ENCODE measurements around the gene CYS1.
A peak's percentile ranks its signal among the peaks of the same experiment; 100 is the strongest.
"Not testable (repeated sequence)": the region's sequence is repeated elsewhere in the genome, so short reads cannot be mapped to it uniquely, and the experiment has no call there.

Gene CYS1

GRCh38 chr2:10094271-10094814, 14.1 kb upstream of the CYS1 start:
- peak; percentile 83 for DNase-seq (ENCODE audit: low spot score)

- DNase-seq (ENCODE audit: low spot score), result not testable (repeated sequence)
Observed at GRCh38 chr2:10091889-10092244, 11.7 kb upstream of the CYS1 start.

GRCh38 chr2:10091182-10091888, 11.1 kb upstream of the CYS1 start:
- DNase-seq (ENCODE audit: low spot score), result no peak

DNA sequence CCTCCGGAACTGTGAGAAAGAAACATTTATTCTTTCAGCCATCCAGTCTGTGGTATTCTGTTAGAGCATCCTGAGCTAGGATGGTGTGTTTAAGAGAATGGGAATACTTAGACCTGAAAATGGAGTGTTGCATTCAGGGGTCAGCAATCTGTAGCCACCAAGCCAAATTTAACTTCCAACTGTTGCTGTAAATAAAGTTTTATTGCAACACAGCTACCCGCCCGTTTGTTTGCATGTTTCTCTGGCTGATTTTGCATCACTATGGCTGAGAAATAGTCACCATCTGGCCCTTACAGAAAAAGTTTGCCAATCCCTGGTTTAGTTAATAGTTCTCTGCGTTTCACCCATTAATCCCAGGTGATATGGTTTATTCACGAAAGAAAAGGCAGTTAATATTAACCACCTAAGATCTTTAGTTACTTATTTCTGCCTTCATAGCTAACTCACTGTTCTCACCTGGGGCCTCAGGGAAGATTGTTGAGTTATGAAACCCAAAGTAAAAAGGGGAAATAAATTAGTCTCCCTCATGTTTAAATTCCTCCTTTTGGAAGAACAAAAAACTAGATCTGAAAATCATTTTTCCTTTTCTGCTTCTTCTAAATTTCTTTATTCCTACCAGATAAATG, 9.5 kb upstream of the CYS1 start:
- no peak for DNase-seq (ENCODE audit: low spot score)

DNA sequence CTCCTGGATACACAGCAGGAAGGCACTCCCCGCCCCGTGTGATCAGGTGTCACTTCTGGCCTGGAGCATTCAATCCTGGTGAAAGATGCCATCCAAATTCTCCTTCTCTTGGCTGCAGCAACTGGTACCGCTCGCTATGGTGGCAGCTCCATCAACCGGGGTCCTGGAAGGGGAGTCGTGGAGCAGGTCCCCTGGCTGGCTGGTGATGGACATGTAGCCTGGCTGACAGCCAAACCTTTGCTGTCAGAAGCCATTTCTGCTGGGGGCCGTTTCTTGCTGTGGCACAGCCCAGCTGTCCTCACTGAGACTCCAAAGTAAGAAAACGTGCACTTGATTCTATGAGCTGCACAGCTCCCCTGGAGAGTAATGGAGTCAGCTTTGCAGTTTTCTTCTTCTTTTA, 7.1 kb upstream of the CYS1 start:
- no peak for DNase-seq (ENCODE audit: low spot score)

GRCh38 chr2:10086950-10087349, 6.7 kb upstream of the CYS1 start:
- DNase-seq (ENCODE audit: low spot score), result no peak

GRCh38 chr2:10085668-10086059, 5.5 kb upstream of the CYS1 start:
- DNase-seq (ENCODE audit: low spot score), result no peak

- no peak for DNase-seq (ENCODE audit: low spot score)
Observed at GRCh38 chr2:10085043-10085667, 4.9 kb upstream of the CYS1 start.

DNA sequence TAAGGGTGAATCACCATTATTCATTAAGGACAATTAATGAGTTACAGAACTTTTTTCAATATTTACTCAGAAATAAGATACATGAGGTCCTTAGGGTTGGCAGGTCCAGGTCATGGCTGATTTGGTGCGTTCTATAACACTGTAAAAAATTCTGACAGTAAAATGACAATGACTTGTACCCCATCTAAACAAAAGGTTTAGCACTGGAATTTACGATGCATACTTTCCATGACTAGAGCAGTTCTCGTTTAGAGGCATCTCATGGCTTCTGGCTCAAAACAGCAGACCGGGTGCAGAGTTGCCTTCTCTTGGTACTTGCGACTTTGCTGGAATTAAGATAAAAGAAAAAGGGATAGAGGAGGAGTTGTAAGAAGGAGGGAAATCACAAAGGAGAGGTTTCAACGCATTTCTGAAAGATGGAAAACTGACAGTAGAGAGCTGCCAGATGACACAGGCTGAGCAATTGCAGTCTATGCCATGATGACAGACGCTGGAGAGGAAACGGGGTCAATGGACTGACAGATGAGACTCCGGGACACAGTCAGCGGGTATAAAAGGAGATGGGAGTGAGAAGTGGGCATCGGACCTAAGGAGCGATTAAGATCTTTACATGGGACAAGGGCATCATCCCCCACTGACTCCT, 4.1 kb upstream of the CYS1 start:
- no peak for DNase-seq (ENCODE audit: low spot score)

GRCh38 chr2:10083692-10084211, 3.5 kb upstream of the CYS1 start:
- DNase-seq (ENCODE audit: low spot score), result no peak

DNA sequence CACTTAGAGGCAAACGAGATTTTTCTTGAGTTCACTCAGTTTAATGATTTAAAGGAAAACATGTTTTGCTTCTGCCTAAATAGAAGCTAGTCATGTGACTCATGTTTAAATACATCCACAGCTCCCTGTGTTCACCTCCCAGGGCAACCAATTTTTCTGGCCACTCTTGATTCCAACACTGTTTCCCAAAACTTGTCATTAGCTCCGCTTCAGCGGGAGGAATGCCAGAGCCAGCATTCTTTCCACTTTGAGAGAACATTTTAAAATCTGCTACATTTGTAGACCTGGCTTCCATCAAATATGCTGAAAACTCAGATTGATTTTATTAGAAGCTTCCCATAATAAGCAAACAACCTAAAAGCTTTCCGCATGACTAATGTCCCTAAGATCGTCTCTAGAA, 2.8 kb upstream of the CYS1 start:
- no peak for DNase-seq (ENCODE audit: low spot score)

DNA sequence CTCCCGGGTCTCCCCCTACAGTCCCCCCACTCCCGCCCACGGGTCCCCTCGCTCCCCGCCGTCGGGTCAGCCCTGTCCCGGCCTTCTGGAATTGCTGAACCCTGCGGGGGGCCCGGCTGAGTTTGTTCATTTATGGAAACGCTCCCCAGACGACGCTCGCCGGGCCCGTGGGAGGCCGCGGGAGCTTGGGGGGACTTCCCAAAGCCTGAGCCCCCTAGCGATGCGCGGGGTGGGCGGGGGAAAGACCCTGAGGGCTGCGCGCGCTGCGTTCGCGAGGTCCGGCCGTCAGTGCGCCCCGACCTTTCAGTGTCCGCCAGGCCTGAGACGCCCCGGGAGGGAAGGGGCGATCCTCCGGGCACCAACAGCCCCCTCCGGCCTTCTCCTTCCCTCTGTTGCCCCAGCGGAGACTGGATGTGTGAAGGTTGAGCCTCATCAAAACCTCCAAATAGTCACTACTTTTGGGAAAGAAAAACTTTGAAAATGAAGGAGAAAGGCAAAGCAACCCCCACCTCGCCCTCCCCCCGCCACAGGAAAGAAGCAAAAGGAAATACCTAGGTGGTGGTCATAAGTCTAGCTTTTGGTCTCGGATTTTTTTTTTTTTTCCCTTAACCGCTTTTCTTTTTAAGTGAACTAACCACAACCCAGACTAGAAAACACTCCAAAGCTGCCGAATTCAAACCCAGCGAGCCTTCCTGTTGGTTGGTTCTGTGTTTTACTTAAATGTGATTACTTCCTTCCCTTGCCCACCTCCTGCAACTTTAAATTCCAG, 509 bp upstream of the CYS1 start:
- DNase-seq (ENCODE audit: low spot score), result no peak

DNA sequence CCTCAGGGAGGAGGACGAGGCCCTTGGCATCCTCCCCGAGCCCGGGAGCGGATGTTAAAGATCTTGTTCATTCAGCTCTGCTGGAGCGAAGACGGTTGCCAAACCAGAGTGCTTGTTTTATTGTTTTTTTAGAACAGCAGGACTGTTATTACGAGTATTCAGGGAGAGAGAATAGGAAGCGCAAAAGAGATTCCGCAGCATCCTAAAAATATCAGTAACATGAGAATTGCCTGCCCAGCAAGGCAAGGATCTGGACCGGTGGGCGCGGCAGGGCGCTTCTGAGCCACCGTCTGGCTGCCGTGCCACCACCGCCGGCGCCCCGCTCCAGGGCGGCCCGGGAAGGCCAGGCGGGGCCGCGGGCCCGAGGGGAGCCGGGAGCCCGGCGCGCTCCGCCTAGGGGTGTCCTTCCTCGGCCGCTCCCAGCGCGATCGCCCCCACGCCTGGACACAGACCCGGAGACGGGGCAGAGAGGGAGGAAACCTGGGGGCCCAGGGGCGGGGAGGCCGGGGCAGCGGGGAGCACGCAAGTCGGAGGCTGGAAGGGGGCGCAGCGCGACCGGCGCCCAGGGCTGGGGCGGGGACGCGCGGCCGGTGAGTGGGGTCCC, 843 bp downstream of the CYS1 start:
- no peak for DNase-seq (ENCODE audit: low spot score)

DNA sequence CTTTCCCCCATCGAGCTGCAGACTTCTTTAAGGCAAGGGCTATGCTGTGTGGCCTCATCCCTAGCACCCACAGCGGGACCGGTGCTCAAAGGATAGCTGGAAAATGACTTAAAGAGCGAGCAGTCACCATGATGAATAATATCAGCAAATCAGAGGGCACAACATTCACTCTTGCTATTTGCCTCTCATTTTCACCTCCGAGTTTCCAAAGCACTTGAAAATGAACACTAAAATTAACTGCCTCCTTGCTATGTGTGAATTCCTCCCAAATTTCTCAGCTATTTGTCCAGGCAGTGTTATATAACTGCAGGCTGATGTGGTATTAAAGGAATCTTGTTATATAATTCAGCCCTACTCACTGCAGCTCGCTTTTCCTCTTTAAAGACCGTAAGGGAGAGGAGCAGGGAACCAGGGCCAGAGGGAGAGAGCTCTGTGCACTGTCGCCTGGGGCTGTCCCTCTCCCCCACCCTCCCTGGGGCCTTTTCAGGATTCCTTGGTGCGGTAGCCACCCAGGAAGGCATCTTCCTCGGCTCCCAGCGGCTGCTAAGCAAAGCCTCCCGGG, 1.4 kb downstream of the CYS1 start:
- no peak for DNase-seq (ENCODE audit: low spot score)

- DNase-seq (ENCODE audit: low spot score), result no peak
Observed at GRCh38 chr2:10078001-10078400, 2.2 kb downstream of the CYS1 start.

- no peak for DNase-seq (ENCODE audit: low spot score)
Observed at GRCh38 chr2:10076988-10077527, 3.2 kb downstream of the CYS1 start.

GRCh38 chr2:10076511-10076910, 3.7 kb downstream of the CYS1 start:
- no peak for DNase-seq (ENCODE audit: low spot score)

- no peak for DNase-seq (ENCODE audit: low spot score)
Observed at GRCh38 chr2:10075571-10076209, 4.5 kb downstream of the CYS1 start.

DNA sequence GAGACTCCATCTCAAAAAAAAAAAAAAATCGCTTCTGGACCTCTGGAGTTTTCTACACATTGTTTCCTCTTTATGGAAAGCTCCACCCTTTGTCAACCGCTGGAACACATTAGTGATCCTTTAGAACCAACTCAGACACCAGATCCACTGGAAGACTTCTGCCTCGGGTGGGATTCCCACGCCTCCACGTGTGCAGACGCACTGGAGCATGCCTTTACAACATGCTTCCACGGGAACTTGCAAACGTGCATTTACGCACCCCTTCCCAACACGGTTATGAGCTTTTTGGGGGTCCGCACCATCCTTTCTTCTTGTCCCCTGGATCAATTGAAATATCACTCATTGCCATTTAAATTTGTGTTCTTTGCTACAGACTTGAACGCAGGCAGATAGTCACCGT, 5.1 kb downstream of the CYS1 start:
- DNase-seq (ENCODE audit: low spot score), result no peak

DNA sequence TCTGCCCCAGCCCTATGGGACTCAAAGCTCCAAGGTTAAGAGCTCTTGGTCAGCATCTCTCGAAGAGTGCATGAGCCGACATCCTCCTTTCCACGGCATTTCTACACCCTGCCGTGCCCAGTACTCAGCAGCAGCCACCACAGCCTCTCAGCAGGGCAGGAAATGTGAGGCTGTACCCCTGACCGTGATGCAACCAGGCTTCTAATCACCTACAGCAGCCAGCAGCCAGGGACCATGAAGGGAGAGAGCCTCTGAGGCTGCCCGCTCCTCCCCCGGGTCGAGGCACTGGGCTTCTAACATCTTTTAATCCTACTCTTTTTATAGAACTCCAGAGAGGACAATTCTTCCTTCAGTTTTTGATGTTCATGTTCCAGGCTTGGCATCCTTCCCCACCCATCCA, 6.5 kb downstream of the CYS1 start:
- DNase-seq (ENCODE audit: low spot score), result no peak
